ENCODE data around the gene YBX3.
A peak's percentile ranks its signal among the peaks of the same experiment; 100 is the strongest.

YBX3 gene

DNA sequence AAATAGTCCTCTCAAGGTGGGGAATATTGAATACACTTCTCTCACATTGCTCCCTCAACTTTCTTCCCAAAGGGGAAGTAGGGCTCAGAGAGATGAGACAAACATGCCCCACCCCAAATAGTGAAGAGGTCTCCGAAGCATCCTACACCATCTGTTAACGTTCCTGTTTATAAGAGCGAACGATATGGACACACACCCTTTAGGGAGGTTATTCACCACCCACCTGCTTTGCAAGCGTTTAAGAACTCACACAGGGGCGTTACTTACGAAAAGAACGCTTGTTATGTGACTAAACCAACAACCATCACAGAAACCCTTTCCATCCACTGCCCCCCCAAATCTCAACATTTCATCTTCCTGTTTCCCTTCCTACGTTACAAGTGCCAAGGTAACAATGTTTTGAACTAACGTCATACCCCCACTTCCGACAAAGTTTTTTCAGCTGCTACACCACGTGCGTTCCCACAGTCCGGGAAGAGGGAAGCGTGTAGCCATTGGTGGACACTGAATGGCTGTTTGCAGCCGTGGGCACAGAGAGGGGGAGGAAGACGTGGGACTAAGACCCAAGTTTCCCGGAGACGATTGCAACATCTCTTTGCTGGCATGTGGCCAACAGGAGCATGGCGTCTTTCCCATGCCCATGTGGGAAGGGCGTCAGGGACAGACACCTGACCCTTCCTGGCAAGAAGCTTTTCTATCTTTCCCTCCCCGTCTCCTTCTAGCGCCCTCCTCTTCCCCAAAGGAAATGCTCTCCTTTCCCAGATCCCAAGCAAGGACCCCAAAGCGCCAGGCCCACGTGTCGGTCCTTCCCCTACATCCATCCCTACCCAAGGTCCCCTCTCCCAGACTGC lies 1.2 kb downstream of the YBX3 start:
- DNase-seq: peak; percentile 79

DNA sequence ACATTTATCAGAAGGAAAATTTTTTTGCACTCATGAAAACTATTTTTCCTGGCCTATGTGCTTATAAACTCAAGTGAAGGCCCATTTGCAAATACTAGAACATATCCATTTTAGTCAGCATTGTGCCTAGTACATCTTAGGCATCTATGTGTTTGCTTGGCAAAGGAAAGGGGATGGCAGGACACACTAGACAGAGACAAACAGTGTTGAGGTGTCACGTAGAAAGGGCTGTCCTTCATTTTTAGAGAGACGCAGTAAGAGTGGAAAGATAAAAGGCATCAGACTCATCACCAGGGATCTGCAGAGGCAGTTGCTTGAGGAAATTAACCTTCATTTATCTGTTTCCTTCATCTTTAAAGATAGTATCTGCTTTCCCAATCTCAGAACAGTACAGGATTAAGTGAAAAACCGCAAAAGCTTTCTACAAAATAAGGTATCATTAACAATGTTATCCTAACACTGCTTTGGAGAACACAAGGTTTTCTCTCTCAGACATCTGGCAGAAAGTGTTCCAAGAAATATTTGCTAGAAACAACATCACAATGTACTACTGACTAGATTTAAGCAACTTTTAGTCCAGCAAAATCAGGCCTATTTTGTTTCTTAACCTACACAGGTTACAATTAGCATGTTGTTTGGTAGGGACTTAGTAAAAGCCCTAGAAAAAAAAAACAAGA lies 2.0 kb downstream of the YBX3 start:
- DNase-seq: peak; percentile 9

DNA sequence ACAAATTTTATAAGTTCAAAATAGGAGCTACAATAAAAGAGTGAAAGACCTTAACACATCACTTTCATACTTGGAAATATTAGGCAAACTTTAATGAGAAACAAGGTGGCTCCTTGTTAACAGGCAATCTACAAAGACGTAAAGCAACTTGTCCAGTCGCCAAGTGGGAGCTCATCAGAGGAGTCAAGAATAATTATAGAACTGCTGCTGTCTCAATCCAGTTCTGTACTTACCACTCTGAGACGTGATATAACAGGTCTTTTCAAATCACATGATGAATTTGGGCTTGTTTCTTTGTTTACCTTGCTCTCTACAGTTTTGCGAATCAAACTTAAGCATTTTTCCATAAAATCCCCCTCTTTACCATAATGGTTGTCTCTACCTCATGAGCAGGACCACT lies 3.6 kb downstream of the YBX3 start:
- no peak for DNase-seq

DNA sequence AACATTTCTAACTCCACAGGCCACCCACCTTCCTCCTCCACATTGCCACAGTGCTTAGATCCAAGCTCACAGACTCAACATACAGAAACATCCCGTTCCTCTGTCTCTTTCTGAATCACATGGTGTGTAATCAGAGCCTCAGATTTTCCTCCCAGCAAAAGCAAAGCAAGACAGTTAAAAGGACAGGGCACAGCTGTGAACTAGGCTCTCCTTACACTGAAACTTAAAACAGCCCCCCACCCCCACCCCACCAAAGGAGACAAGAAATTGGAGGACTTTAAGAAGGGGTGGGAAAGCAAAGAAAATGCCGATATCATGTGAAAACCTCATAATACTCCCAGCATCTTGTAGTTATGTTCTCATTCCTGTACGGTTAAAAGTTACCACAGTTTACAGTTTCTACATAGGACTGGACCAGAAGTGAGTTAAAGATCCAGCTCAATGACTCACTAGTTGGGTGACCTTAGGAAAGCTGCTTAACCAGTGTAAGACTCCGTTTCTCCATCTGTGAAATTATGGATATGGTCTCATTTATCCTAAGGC lies 4.8 kb downstream of the YBX3 start:
- DNase-seq: no peak

DNA sequence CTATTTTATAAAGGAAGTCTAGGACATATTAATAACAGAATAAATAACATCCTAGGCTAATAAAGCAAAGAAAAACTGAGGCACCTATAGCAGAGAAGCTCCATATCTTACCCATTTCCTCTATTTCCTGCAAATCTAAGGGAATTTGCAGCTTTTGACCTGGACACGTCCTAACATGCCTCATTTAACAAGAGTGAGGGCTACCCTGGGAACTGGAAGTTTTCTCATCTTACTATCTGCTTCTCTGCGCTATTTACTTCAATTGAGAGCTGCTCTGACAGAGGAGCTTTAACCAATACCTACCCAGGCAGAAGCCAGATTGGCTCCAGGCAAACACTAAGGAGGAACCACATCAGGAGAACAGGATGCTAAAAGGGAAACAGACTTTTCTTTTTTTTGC lies 5.7 kb downstream of the YBX3 start:
- DNase-seq: no peak

DNA sequence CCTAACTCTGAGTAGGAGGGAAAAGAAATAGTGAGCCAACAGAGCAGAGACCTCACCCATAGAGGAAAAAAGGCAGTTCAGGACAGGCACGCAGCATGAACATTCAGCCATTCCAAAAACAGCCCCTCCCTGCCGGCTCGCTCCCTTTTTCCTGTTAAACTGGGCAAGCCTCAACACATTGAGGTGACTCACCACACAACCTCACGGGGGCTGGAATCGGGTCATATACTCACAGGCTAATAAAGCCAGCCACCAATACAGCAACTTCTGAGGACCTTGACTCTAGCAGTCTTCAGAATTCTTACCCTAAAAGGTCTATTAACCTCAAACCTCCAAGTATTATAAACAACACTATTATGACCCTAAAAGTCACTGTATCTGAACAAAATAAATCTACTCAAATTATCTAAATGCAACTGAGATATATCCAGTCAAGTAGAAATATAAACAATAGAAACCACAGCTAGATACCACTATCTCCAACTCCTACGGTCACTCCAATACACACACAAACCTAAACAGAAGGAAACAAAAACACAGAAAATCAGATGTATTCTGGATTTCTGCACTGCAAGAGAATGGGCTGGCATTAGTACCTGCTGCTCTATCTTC lies 6.3 kb downstream of the YBX3 start:
- no peak for DNase-seq

DNA sequence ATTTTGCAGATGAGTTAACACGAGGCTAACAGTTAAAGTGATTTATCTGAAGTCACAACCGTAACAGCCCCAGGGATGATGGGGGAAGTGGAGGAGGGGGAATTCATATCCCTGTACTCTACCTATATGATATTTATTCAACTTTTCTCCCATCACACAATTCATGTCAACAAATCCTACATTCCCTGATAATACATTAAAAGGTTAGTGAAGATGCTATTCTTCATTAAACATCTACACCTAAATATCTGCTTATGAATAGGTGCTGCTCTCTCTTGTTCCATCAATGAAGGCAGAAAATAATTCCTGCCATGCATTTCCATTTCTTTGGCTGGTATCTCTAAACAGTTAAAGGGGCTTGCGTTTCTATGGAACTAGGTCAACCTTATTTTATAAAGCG lies 6.8 kb downstream of the YBX3 start:
- no peak for DNase-seq

DNA sequence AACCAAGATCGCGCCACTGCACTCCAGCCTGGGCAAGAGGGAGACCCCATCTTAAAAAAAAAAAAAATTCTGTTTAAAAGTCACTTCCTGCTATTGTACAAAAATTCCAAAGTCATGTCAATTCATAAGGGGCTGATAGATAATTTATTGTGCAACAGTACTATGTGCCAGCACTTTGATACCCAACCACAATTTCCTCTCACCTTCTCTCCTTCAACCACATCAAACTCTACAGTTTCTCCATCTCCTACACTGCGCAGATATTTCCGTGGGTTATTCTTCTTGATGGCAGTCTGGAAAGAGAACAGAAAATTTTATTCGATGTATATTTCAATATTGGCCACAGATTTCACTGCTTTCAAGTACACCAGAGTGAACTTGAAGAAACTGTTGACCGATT lies 7.6 kb downstream of the YBX3 start:
- DNase-seq: no peak

DNA sequence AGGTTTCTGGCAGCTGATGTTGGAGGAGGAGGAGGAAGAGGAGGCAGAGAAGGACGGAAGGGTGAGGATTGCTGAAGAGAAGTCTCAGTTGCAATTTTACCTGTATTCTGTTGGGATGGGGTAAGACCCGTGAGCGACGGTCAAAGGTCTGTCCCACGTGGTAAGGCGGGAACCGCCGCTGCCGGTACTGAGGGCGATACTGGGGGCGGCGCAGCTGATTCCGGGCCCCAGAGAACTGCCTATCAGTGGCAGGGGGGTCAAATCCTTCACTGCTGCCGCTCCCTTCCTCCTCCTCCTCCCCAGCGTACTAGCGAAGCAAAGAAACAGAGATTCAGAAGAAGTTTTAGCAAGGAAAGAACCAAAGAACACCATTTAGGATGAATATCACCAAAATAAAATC lies 13.3 kb downstream of the YBX3 start:
- no peak for DNase-seq

DNA sequence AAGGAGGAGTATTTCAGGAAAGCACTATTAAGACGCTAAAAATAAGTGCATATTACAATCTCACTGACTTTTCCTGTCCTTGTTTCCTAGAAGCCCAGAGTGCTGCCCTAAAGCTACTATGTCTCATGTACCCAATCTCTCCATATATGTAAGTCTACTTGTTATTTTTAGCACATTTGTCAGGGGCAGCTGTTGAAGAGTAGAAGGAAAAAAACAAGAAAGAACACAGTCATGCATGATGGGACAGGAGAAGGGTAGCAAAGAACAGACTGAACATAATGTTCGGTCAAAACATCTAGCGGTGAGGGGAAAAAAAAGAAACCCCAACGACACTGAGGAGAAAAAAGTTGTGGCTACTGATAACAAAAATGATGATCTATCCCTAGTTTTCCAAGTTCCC lies 14.3 kb downstream of the YBX3 start:
- DNase-seq: no peak

DNA sequence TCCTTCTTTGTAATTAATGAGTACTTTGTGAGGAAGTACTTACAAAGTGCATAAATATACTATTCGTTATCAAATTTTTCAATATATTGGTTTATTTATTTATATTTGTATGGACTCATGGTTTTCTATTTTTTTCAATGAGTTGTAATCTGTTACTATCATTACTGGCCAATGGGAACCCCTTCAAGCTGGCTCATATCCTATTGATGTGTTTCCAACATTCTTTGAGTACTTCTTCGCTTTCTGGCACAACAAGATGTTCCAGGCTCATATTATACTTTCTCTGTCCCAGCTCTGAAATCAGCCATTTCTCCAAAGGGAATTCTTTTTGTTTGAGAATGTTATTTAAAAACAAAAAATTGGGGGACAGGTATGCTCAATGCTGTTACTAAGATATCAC lies 17.5 kb downstream of the YBX3 start:
- no peak for DNase-seq

DNA sequence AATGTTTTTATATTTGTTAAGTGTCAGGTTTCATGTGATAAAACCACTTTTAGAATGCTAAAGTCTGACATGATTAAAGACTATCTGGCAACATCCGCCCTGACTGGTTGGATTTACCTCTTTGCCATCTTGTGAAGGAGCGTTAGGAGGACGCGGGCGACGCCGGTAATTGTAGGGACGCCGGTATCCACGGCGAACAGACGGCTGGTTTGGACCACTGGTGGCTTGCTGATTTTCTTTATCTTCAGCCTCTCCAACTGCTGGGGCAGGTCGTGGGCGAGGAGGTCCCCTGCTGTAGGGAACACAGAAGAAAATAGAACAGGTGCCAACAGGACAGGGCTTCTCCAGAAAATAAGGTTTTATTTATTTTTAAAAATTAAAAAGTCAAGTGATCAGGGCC lies 21.3 kb downstream of the YBX3 start:
- peak; percentile 54 for DNase-seq

DNA sequence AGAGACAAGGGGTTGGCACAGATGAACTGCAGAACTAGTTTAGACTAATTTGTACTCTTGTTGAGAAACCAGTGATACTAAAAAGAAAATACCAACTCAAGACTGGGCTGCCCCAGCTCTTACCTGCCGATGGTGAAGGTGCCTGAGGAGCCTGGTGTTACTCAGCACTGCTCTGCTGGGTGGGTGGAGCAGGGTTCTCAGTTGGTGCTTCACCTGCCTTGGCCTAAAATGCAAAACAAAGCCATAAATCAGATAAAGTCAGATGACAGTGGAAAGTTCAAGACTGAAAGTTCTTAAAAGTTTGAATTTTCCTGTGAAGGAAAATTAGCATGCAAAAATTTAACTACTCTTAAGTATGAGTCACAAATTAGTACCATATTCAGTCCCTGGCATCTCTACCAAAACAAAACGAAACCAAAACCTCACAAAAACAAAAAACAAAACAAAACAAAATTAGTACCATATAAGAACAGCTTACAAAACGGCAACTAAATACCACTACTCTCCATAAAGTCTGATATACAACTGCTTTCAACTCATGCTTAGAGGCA lies 21.9 kb downstream of the YBX3 start:
- no peak for DNase-seq

DNA sequence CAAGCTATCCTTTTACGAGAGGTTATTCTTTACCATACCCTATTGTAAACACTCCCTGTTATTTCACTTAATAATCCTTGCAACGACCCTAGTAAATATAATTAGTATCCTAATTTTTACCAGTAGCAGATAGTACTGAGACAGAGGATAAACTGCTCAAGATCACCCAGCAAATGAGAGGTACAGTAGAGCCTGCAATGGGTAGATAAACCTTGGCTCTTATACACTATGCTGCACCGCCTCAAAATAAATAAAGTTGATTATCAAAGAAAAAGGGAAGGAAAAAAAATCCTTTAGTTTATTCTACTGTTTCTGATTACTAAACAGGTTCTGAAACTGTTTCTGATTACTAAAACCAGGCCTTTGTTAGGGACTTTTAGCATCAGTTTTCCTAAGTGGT lies 22.5 kb downstream of the YBX3 start:
- peak; percentile 57 for DNase-seq

DNA sequence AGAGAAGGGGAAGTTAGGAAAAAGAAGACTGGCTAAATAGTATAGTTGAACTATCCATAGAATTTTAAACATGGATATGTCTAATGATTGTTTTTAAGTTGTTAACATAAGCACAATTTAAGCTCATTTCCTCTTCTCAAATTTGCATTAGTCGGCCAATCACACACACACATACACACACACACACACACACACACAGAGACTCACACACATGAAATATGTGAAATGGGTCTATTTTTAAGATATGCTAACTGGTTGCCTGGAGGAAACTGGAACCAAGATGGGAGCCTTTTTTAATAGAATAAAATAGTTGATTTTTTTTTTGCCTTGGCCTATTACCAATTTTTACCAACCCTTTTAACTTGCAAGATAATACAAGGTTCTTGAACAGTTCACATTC lies 25.3 kb downstream of the YBX3 start:
- DNase-seq: no peak

DNA sequence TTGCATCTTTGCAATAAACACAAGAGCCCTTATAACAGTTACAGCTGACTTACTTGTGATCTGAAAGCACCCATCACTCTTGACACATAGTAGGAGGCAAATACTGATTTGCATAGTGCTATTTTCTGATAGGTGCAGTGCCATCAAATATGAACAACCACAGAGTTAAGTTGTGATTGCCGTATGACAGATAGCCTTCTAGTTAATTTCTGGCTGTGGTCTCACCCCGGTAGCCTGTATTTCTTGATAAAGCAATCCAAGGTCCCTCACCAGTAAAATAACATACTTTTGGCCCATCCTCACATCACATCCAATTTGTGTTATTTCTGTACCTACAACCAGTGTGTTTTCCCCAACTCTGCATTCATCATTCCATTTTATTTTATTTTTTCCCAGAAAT lies 26.0 kb downstream of the YBX3 start:
- peak; percentile 66 for DNase-seq

DNA sequence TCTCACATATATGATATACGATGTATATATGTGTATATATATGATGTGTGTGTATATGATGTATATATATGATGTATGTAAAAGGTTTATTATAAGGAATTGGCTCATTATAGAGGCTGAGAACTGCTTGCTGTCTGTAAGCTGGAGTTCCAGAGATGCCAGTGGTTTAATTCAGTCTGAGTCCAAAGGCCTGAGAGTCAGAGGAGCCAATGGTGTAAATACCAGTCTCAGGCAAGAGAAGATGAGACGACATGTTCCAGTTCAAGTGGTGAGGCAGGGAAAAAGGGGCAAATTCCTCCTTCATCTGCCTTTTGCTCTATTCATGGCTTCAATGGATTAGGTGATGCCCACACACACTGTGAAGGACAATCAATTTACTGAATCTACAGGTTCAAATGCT lies 32.2 kb downstream of the YBX3 start:
- no peak for DNase-seq

DNA sequence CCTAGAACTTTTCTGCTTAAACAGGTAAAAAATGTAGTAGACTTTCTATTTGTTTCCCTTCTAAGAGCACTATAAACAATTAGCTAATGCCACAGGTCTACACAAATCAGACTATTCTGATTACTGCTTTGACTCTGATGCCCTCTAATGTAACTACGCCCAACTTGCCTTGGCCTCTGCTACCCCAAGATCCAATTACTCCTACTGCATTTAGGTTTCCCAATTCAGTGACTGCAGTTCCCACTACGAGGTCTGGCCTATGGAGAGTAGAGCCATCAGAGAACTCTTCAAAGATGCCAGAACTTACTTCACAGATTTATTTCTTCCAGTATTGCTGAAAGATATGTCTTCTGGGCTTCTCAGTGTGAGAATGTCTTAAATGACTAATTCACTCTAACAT lies 34.0 kb downstream of the YBX3 start:
- DNase-seq: no peak

DNA sequence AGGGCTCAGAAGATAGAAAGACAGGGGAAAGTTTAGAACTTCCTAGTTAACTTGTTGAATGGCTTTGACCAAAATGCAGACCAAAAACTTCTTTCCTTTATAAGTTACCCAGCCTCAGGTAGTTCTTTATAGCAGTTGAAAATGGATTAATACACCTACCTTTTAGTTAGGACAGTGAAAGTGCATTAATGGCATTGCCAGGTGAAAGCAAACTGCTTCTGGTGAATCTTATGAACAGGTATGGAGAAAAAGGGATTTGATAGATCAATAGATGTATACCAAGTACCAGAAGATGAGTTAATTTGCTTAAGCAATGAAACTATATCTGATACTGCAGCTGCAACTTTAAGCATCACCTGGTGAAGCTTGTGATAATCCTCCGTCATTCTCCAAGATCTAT lies 35.1 kb downstream of the YBX3 start:
- no peak for DNase-seq

DNA sequence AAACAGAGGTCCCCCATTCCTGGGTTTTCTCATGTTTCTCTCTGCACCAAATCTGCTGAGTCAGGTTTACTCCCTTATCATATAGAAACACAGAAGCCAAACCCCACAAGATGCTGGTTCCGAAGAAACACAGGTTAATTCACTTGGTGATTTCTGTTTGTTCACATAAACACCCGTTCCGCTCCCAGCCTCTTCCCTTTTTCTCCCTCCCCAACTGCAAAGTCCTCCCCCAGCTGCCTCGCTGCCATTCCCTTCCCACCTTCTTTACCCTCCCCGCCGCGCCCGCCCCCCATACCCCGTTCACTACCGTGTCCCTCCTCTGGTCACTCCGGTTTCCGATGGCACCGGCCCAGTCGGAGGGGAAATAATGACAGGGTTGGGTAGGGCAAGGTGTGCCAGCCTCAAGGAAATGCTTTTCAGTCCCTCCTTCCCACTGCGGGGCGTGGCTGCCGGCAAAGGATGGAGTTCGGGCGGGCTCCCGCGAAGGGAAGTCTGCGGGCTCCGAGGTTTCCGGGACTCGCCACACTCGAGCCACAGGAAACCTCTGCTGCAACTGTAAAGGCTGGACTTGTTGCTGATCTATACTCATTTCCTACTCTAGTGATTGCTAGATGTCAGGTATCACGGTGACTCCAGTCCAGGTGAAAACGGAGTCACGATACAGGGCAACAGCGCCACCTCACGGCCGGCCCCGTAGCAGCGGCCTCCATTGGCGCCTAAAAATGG lies 49.3 kb downstream of the YBX3 start, which contains the start of gene STYK1:
STYK1 (minus strand) TSS at position 394 of the 726 bp plus-strand sequence. CDS start 39,434 bp downstream, outside the sequence.
- DNase-seq: peak; percentile 83

DNA sequence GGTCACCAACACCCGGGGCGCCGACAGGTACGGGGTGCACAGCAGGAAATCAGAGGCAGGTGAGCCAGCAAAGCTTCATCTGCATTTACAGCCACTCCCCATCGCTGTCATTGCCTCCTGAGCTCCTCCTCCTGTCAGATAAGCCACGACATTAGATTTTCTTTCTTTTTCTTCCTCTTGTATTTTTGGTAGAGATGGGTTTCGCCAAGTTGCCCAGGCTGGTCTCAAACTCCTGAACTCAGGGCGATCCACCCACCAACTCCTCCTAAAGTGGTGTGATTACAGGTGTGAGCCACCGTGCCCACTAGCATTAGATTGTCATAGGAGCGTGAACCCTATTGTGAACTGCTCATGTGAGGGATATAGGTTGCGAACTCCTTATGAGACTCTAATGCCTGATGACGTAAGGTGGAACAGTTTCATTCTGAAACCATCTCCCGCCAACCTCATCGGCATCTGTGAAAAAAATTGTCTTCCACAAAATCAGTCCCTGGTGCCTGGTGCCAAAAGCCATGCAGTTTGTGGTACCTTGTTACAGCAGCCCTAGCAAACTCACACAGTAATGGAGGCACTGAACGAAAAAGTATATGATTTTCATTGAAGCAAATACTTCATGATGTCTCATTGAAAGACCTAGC lies 50.8 kb downstream of the YBX3 start:
- DNase-seq: no peak

DNA sequence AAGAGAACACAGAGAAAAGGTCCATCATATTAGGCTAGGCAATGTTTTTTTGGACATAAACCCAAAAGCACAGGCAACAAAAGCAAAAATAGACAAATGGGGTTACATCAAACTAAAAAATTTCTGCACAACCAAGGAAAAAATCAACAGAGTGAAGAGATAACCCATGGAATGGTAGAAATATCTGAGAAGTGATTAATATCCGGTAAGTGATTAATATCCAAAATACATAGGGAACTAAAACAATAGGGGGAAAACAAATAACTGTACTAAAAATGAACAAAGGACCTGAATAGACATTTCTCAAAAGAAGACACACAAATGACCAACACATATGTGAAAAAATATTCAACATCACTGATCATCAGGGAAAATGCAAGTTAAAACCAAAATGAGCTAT lies 53.6 kb downstream of the YBX3 start:
- DNase-seq: no peak
